ENCODE measurements around the gene TNNI3.
"Not testable (repeated sequence)": the region's sequence is repeated elsewhere in the genome, so short reads cannot be mapped to it uniquely, and the experiment has no call there.

The TNNI3 gene

GRCh38 chr19:55173714-55174409, 16.3 kb upstream of the TNNI3 start:
- no peak overlapping the region for H3K4me3 ChIP-seq (ENCODE audit: low read depth, low read length)
- DNase-seq (ENCODE audit: low read depth) = no peak
- TF ChIP-seq POLR2A (IDR thresholded peaks at IDR 0.05; ENCODE audit: extremely low read depth, insufficient read length) (no peak), MYC (IDR thresholded peaks at IDR 0.05; ENCODE audit: low read depth, low read length) (no peak), CTCF (IDR thresholded peaks at IDR 0.05; ENCODE audit: low read depth, low read length) (no peak), MAX (IDR thresholded peaks at IDR 0.05; ENCODE audit: low read depth, low read length) (no peak)

- no peak overlapping the region for H3K4me3 ChIP-seq (ENCODE audit: low read depth, low read length)
- no peak for DNase-seq (ENCODE audit: low read depth)
- TF ChIP-seq MAX (IDR thresholded peaks at IDR 0.05; ENCODE audit: low read depth, low read length) (no peak), MYC (IDR thresholded peaks at IDR 0.05; ENCODE audit: low read depth, low read length) (no peak), POLR2A (IDR thresholded peaks at IDR 0.05; ENCODE audit: extremely low read depth, insufficient read length) (no peak), CTCF (IDR thresholded peaks at IDR 0.05; ENCODE audit: low read depth, low read length) (no peak)
Observed at GRCh38 chr19:55173186-55173713, 15.7 kb upstream of the TNNI3 start.

- no peak for TF ChIP-seq CTCF (IDR thresholded peaks at IDR 0.05; ENCODE audit: low read depth, low read length)
- TF ChIP-seq POLR2A (IDR thresholded peaks at IDR 0.05; ENCODE audit: extremely low read depth, insufficient read length) = no peak
- TF ChIP-seq MAX (IDR thresholded peaks at IDR 0.05; ENCODE audit: low read depth, low read length) = no peak
- TF ChIP-seq MYC (IDR thresholded peaks at IDR 0.05; ENCODE audit: low read depth, low read length) = no peak
- DNase-seq (ENCODE audit: low read depth) = no peak
- H3K4me3 ChIP-seq (ENCODE audit: low read depth, low read length) = no peak overlapping the region
Observed at GRCh38 chr19:55172741-55173140, 15.2 kb upstream of the TNNI3 start.

GRCh38 chr19:55172318-55172717, 14.8 kb upstream of the TNNI3 start:
- H3K4me3 ChIP-seq (ENCODE audit: low read depth, low read length); DNase-seq (ENCODE audit: low read depth): not testable (repeated sequence)

- no peak overlapping the region for H3K4me3 ChIP-seq (ENCODE audit: low read depth, low read length)
- TF ChIP-seq CTCF (IDR thresholded peaks at IDR 0.05; ENCODE audit: low read depth, low read length) (no peak), MYC (IDR thresholded peaks at IDR 0.05; ENCODE audit: low read depth, low read length) (no peak), POLR2A (IDR thresholded peaks at IDR 0.05; ENCODE audit: extremely low read depth, insufficient read length) (no peak)
- DNase-seq (ENCODE audit: low read depth) = no peak
Observed at GRCh38 chr19:55171440-55171839, 13.9 kb upstream of the TNNI3 start.

GRCh38 chr19:55169136-55169535, 11.6 kb upstream of the TNNI3 start:
- TF ChIP-seq MYC (IDR thresholded peaks at IDR 0.05; ENCODE audit: low read depth, low read length) (no peak), MAX (IDR thresholded peaks at IDR 0.05; ENCODE audit: low read depth, low read length) (no peak), POLR2A (IDR thresholded peaks at IDR 0.05; ENCODE audit: extremely low read depth, insufficient read length) (no peak), CTCF (IDR thresholded peaks at IDR 0.05; ENCODE audit: low read depth, low read length) (no peak)
- no peak for DNase-seq (ENCODE audit: low read depth)
- no peak overlapping the region for H3K4me3 ChIP-seq (ENCODE audit: low read depth, low read length)

All from NB4 (cell line).